NCI-H2196 (cell line): Measurements from ENCODE around the gene SOS1.
"Not testable (repeated sequence)": the region's sequence is repeated elsewhere in the genome, so short reads cannot be mapped to it uniquely, and the experiment has no call there.

Experiments
- DNase-seq: peaks from one replicate; lab custom pipeline; 2025; ENCODE audit not compliant: unreplicated experiment; lab: John Stamatoyannopoulos, UW

Gene SOS1

GRCh38 chr2:38977047-38977446 lies 143.8 kb downstream of the SOS1 start:
- DNase-seq = no peak

GRCh38 chr2:38975042-38975441 lies 145.8 kb downstream of the SOS1 start:
- DNase-seq = no peak

DNA sequence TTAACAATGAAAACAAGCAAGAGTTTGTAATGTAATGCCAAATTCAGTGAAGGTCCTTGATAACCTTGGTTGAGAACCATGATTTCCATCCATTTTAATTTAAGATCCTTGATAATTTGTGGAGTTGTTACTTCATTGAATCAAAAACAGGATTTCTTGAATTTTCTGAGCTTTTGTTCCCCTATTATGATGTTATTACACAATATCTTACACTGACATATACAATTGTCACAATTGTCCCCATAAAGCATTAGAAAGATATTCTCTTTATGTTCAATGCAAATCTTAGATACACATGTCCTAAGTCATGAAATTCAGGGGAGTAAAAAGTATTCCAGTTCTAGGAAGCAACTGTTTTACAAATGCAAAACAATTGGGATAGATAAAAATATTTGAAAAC lies 147.6 kb downstream of the SOS1 start:
- DNase-seq = no peak

- DNase-seq = no peak
Observed at GRCh38 chr2:38971377-38971776, 149.5 kb downstream of the SOS1 start.

- DNase-seq = no peak
Observed at GRCh38 chr2:38968021-38968420, 152.8 kb downstream of the SOS1 start.

GRCh38 chr2:38966678-38967077 lies 154.2 kb downstream of the SOS1 start:
- DNase-seq = no peak

- no peak for DNase-seq
Observed at GRCh38 chr2:38966006-38966405, 154.8 kb downstream of the SOS1 start.

GRCh38 chr2:38960609-38961320 lies 160.1 kb downstream of the SOS1 start:
- DNase-seq = no peak

DNA sequence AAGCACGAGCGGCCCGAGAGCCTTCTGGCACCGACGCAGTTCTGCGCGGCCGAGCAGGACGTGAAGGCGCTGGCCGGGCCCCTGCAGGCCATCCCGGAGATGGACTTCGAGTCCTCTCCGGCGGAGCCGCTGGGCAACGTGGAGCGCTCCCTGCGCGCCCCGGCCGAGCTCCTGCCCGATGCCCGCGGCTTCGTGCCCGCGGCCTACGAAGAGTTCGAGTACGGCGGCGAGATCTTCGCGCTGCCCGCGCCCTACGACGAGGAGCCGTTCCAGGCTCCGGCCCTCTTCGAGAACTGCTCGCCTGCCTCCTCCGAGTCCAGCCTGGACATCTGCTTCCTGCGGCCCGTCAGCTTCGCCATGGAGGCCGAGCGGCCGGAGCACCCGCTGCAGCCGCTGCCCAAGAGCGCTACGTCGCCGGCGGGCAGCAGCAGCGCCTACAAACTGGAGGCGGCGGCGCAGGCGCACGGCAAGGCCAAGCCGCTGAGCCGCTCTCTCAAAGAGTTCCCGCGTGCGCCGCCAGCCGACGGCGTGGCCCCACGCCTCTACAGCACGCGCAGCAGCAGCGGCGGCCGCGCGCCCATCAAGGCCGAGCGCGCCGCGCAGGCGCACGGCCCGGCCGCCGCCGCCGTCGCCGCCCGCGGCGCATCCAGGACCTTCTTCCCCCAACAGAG lies 160.8 kb downstream of the SOS1 start:
- no peak for DNase-seq

DNA sequence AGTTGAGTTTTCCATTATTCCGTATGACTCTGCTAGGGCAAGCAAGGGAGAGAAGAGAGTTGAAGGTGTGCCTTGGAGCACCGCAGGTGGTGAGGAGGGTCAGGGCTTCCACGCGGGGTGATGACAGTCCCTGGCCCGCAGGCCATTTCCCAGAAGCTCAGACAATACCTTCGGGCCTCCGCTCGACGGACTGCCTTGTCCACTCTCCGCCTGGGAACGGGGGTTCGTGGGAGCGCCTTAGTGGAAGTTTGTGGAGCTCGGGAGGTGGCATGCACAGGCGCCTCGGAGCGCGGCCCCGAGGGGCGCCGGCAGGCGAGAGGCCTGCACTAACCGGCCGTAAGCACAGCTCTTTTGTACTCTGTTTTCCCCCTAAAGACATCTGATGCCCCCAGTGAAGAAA lies 161.4 kb downstream of the SOS1 start:
- no peak for DNase-seq

DNA sequence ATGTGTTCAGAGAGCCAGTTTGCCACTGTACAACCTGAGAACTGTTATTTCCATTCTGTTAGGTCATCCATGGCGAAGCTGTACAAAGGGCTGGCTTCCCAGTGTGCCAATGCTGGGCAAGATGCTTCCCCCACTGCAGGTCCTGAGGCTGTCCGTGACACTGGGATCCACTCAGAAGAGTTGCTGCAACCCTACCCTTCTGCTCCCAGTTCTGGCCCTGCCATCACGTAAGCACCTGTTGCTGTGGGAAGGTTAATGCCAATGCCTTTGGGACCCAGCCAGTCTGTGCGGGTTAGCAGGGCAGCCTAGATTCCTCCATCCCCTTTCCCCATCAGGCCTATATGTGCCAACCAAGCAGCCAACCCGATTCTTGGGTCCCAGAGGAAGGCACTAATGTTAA lies 162.9 kb downstream of the SOS1 start:
- no peak for DNase-seq

DNA sequence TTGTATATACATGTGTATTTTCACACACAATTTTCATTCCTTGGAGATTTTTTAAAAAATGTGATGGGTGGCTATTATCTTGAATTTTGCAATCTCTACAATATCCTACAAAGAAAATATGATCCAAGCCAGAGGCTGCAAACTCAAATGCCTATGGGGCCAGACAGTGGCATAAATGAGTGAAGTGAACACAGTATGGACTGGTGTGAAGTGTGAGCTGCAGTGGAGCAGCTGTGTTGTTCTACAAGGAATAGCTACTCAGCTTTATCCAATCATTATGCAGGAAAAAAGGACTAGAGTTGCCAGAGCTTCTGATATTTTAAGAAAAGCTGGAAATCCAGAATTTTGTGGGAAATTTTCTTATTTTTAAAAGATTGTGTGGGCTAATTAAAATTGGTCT lies 169.1 kb downstream of the SOS1 start:
- DNase-seq = no peak

DNA sequence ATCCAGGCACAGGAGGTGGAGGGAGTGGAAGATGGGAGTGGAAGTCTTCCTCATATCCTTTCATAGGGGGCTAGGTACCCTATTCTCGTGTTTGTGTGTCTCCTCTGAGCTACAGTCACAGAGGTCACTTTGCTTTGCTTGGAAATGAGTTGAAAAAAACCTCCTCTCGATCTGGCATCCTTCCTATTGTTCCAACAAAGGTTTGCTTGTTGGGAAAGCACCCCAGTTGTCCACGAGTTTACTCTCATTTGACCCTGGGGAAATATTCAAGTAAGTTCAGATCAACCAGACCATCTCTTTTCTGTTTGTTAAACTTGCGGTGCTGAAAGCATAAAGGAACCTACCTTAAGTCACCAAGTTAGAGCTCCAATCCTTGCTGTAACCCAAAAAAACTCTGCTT lies 171.9 kb downstream of the SOS1 start:
- no peak for DNase-seq

GRCh38 chr2:38948387-38948882 lies 172.4 kb downstream of the SOS1 start:
- DNase-seq = no peak

DNA sequence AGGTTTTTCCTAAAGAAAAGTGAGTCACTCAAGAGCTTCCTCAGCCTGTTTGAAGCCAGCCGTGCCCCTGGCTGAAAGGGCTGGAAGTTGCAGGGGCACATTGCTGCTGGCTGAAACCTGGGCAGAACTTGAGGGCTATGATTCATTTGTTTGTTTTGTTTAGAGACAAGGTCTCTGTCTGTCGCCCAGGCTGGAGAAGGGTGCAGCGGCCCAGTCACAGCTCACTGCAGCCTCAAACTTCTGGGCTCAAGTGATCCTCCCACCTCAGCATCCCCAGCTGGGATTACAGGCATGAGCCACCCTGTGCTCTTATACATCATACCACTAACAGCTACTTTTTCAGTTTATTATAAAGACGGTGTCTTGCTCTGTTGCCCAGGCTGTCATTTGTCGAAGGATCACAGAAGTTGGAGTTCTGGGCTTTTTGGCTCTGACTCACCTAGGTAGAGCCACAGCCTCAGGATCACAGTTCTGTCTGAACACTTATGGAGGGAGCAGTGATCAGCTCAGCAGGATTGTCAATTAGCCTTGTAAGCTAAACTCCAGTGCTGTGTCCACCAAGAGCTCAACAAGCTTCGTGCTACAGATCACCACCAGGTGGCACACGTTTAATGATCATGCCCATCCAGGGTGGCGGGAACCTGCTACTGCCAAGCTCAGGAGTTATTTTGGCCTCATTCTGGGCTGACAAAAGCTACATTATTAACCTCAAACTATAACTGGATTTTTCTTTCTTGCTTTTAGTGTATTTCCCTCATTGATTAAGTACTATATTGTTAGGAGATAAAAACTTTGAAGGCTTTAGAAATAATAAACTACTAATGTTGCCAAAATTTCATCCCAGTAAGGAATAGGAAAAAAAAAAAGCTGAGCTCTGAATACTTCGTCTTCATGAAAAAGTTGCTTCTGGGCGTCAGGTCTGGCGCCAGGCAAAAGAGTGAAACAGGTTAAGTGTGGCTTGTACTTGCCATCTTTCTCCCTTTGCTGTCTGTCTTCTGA lies 173.3 kb downstream of the SOS1 start:
- DNase-seq = peak; percentile 75

DNA sequence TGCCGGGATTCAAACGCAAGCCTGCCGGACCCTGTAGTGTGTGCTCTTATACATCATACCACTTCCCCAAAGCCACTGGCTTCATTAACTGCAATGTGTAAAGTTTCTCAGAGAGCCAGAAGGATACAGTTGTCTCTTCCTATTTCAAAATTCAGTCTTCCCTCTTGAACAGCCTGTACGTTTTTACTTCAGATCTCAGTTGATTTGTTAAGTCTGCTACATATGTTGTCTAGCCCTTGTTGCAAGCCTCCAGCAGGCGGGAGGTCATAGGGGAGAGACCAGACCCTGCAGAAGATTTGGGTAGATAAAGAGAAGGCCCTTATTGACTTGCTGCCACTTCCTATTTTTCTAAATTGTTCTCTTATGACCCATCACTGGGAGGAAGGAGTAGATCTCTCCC lies 174.9 kb downstream of the SOS1 start:
- DNase-seq = no peak

- DNase-seq = no peak
Observed at GRCh38 chr2:38945372-38945771, 175.5 kb downstream of the SOS1 start.

DNA sequence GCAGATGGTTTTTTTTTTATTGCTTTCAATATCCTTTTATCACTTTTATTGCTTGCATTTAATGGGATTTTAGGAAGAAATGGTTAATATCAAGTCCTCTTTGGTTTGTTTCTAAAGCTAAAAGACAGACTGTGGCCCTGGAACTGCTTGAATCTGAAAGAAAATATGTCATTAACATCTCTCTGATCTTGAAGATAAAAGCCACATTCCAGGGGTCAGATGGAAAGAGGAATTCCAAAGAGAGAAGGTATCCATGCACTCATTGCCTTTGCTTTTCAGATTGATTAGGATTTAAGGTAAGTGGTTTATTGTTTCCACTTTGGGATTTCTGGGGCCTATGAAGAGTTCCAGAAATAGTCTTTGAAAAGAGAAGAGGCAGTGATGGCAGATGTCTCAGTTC lies 177.1 kb downstream of the SOS1 start:
- DNase-seq = no peak

- DNase-seq = no peak
Observed at GRCh38 chr2:38940746-38941145, 180.1 kb downstream of the SOS1 start.

GRCh38 chr2:38937548-38937947 lies 183.3 kb downstream of the SOS1 start:
- no peak for DNase-seq

GRCh38 chr2:38936516-38936915 lies 184.3 kb downstream of the SOS1 start:
- not testable (repeated sequence) for DNase-seq
